AG09319 (cell line): ENCODE measurements around the gene DNAJA3.
A peak's percentile ranks its signal among the peaks of the same experiment; 100 is the strongest.

ENCODE experiments used
- DNase-seq: peaks from one replicate; pipeline ENCODE4 v3.0.0-alpha.2; 2010; ENCODE audit warnings: low read depth; ENCODE audit errors: extremely low read depth
- TF ChIP-seq, protein P1 (sequence below): IDR thresholded peaks from 2 replicates; pipeline ENCODE4 v1.5.1; 2011; ENCODE audit warnings: low read depth, mild to moderate bottlenecking, inconsistent platforms, low read length, moderate library complexity

Gene DNAJA3

DNA sequence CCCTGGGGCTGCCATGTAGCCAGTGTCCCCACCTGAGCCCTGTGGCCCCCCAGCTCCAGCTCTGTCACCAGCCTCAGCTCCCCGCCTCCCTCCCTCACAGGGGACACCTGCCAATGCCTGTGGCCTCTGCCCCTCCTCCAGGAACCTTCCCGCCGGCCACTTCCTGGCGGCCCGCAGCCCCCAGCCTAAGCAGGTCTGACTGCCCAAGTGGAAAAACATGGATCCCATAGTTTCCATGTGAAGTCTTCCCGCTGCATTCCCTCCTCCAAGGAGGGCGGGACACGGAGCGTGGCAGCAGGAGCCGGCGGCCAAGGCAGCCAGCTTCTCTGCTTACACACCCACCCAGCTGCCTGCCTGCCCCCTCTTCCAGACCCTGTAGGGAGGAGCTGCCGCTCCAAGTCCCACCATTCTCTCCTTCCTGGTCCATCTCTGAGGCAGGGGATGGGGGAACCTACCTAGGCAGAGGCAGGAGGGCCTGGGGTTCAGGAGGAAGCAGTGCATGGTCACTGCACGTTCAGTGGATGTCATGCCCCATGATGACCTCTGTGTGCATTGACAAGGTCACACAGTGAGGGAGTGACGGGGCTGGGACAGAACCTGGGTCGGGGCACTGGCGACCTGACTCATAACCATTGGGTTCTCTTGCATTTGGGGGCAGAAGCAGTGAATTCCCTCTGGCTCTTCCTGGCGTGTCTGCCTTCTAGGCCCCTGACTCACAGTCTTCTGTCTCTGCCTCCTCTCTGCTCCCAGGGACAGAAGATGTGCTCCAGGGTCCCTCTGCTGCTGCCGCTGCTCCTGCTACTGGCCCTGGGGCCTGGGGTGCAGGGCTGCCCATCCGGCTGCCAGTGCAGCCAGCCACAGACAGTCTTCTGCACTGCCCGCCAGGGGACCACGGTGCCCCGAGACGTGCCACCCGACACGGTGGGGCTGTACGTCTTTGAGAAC is 45.3 kb upstream of the DNAJA3 start:
- TF ChIP-seq, protein P1, sequence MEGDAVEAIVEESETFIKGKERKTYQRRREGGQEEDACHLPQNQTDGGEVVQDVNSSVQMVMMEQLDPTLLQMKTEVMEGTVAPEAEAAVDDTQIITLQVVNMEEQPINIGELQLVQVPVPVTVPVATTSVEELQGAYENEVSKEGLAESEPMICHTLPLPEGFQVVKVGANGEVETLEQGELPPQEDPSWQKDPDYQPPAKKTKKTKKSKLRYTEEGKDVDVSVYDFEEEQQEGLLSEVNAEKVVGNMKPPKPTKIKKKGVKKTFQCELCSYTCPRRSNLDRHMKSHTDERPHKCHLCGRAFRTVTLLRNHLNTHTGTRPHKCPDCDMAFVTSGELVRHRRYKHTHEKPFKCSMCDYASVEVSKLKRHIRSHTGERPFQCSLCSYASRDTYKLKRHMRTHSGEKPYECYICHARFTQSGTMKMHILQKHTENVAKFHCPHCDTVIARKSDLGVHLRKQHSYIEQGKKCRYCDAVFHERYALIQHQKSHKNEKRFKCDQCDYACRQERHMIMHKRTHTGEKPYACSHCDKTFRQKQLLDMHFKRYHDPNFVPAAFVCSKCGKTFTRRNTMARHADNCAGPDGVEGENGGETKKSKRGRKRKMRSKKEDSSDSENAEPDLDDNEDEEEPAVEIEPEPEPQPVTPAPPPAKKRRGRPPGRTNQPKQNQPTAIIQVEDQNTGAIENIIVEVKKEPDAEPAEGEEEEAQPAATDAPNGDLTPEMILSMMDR, result no peak
- DNase-seq, result no peak

DNA sequence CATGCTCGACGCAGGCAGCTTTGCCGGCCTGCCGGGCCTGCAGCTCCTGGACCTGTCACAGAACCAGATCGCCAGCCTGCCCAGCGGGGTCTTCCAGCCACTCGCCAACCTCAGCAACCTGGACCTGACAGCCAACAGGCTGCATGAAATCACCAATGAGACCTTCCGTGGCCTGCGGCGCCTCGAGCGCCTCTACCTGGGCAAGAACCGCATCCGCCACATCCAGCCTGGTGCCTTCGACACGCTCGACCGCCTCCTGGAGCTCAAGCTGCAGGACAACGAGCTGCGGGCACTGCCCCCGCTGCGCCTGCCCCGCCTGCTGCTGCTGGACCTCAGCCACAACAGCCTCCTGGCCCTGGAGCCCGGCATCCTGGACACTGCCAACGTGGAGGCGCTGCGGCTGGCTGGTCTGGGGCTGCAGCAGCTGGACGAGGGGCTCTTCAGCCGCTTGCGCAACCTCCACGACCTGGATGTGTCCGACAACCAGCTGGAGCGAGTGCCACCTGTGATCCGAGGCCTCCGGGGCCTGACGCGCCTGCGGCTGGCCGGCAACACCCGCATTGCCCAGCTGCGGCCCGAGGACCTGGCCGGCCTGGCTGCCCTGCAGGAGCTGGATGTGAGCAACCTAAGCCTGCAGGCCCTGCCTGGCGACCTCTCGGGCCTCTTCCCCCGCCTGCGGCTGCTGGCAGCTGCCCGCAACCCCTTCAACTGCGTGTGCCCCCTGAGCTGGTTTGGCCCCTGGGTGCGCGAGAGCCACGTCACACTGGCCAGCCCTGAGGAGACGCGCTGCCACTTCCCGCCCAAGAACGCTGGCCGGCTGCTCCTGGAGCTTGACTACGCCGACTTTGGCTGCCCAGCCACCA is 44.4 kb upstream of the DNAJA3 start:
- TF ChIP-seq, protein P1, result no peak
- DNase-seq, result no peak

DNA sequence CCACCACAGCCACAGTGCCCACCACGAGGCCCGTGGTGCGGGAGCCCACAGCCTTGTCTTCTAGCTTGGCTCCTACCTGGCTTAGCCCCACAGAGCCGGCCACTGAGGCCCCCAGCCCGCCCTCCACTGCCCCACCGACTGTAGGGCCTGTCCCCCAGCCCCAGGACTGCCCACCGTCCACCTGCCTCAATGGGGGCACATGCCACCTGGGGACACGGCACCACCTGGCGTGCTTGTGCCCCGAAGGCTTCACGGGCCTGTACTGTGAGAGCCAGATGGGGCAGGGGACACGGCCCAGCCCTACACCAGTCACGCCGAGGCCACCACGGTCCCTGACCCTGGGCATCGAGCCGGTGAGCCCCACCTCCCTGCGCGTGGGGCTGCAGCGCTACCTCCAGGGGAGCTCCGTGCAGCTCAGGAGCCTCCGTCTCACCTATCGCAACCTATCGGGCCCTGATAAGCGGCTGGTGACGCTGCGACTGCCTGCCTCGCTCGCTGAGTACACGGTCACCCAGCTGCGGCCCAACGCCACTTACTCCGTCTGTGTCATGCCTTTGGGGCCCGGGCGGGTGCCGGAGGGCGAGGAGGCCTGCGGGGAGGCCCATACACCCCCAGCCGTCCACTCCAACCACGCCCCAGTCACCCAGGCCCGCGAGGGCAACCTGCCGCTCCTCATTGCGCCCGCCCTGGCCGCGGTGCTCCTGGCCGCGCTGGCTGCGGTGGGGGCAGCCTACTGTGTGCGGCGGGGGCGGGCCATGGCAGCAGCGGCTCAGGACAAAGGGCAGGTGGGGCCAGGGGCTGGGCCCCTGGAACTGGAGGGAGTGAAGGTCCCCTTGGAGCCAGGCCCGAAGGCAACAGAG is 43.5 kb upstream of the DNAJA3 start:
- TF ChIP-seq, protein P1, result no peak
- DNase-seq, result no peak

- DNase-seq, result no peak
- TF ChIP-seq, protein P1, result no peak
Measured at GRCh38 chr16:4382795-4383357, 42.8 kb upstream of the DNAJA3 start.

DNA sequence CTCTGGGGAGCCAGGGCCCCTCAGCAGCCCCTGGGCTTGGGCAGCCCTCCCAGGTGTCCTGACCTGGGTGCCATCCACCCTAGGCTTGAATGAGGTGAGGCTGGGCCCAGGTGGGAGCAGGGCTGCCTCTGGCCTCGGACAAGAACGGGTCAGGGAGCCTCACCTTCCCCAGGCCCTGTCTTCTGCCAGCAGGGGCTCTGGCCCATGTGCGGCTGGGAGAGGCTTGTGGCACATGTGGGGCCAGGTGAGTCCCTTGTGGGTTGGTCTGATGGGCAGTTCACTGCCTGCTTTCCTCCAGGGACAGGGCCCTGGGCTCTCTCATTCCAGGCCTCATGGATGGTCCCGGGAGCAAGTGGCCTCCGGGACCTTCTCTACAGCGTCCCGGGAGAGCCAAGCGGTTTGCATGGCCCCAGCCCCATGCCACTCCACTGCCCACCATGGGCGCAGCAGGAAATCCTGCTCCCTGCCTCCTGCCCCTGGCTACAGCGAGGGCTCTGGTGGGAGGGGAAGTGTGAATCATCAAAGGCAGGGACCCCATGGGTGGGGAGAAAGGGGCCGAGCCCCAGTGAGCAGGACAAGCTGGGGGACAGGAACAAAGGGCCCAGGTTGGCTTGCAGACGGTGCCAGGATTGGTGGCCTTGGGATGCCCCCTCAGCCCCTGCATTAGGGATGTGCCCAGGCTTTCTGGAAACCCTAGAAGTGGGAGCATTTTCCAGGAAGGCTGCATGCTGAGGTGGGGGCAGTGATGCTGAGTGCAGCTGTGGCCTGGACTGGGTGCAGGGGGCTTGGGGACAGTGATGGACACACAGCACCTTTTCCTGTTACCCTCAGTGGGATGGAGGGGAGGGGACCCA is 41.9 kb upstream of the DNAJA3 start:
- TF ChIP-seq, protein P1, result no peak
- DNase-seq, result no peak

DNA sequence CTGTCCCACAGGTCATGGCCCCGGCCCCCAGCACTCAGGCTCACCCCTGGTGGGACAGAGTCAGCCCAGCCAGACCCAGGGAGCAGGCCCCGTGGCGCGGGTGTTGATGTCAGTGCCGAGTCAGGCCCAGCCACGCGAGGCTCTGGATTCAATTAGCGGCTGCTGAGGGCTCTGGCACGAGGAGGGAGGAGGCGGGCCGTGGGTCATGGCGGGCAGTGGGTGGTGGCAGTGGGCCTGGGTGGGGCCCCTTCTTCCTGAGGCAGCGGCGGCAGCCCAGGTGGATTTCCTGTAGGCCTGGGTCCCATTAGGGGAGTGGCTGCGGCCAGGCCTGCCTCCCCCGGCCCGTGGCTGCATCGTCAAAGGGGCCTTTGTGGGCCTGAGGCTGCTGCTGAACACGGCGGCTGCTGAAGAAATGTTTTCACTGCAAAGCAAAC is 41.1 kb upstream of the DNAJA3 start:
- peak; percentile 71 for DNase-seq

More for the DNA sequence above, 41.1 kb upstream of the DNAJA3 start:
- TF ChIP-seq, protein P1, result no peak
